Endothelial cell (in vitro differentiated cells): ENCODE results near the gene ADM. TPM values are rescaled to one million over a fixed set of nuclear protein-coding genes. Genes with fewer than 3 reads are reported as not detected.

Experiments used
- DNase-seq: peaks from one replicate; pipeline ENCODE4 v3.0.0; 2021; ENCODE audit warnings: low spot score
- H3K27ac Mint-ChIP-seq: one replicate; pipeline ENCODE4 v1.8.0; 2021; ENCODE audit warnings: mixed read lengths, inconsistent platforms; ENCODE audit not compliant: unreplicated experiment
- H3K27me3 Mint-ChIP-seq: one replicate; pipeline ENCODE4 v1.8.0; 2021; ENCODE audit warnings: mild to moderate bottlenecking, moderate library complexity, mixed read lengths, inconsistent platforms; ENCODE audit not compliant: unreplicated experiment
- H3K36me3 Mint-ChIP-seq: one replicate; pipeline ENCODE4 v1.8.0; 2021; ENCODE audit warnings: mild to moderate bottlenecking, low read depth, mixed read lengths, inconsistent platforms; ENCODE audit not compliant: unreplicated experiment
- H3K4me1 Mint-ChIP-seq: one replicate; pipeline ENCODE4 v1.8.0; 2021; ENCODE audit warnings: mild to moderate bottlenecking, mixed read lengths, inconsistent platforms; ENCODE audit not compliant: unreplicated experiment
- H3K4me3 Mint-ChIP-seq: one replicate; pipeline ENCODE4 v1.8.0; 2021; ENCODE audit warnings: mild to moderate bottlenecking, mixed read lengths, inconsistent platforms; ENCODE audit not compliant: unreplicated experiment
- H3K9me3 Mint-ChIP-seq: one replicate; pipeline ENCODE4 v1.8.0; 2021; ENCODE audit warnings: mixed read lengths, inconsistent platforms; ENCODE audit not compliant: unreplicated experiment
- total RNA-seq: library from RNA; stranded (reverse); fragmentation: NEBNext Ultra II Directional; extraction: Animal tissue kit (Norgen Biotek cat#: 25700); gene quantifications from one replicate; pipeline ENCODE4 v1.2.1, GENCODE V29; 2021; ENCODE audit not compliant: unreplicated experiment
- TF ChIP-seq, protein P1 (sequence below): fragments of 200-600 bp; sonication (generic); IDR thresholded peaks from one replicate; pipeline ENCODE4 v1.5.0; 2021; ENCODE audit warnings: antibody characterized with exemption; ENCODE audit not compliant: unreplicated experiment

Gene ADM
- total RNA-seq, 1 donor from 2014 or later, result 78.3 TPM

DNA sequence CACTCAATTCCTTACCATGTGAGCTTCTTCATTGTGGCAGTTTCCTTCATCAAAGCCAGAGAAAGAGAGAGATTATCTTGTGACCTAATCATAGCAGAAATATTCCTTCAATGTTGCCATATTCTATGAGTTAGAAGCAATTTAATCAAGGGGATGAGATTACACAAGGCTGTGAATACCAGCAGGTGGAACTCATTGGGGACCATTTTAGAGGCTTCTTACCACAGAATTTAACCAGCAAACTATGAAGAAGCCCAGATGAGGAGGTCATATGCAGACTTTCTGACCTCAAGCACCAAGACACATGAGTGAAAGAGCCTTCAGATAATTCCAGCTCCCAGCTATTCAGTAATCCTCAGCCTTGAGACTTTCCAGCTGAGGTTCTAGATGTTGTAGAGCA, 51.3 kb downstream of the ADM start:
- H3K36me3 Mint-ChIP-seq, result peaks cover 6% of the 10 kb centered on the region
- H3K27ac Mint-ChIP-seq, result no peak overlapping the region
- no peaks in the 10 kb centered on the region for H3K9me3 Mint-ChIP-seq
- no peak overlapping the region for H3K4me3 Mint-ChIP-seq
- no peak for DNase-seq
- TF ChIP-seq, protein P1, sequence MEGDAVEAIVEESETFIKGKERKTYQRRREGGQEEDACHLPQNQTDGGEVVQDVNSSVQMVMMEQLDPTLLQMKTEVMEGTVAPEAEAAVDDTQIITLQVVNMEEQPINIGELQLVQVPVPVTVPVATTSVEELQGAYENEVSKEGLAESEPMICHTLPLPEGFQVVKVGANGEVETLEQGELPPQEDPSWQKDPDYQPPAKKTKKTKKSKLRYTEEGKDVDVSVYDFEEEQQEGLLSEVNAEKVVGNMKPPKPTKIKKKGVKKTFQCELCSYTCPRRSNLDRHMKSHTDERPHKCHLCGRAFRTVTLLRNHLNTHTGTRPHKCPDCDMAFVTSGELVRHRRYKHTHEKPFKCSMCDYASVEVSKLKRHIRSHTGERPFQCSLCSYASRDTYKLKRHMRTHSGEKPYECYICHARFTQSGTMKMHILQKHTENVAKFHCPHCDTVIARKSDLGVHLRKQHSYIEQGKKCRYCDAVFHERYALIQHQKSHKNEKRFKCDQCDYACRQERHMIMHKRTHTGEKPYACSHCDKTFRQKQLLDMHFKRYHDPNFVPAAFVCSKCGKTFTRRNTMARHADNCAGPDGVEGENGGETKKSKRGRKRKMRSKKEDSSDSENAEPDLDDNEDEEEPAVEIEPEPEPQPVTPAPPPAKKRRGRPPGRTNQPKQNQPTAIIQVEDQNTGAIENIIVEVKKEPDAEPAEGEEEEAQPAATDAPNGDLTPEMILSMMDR, result no peak
- no peaks in the 10 kb centered on the region for H3K27me3 Mint-ChIP-seq
- peaks cover 27% of the 10 kb centered on the region for H3K4me1 Mint-ChIP-seq

Other genes starting within 250 kb of the ADM start
- gene SBF2, start 10.9 kb upstream of the ADM start, total RNA-seq, result 40.8 TPM
- gene AMPD3, start 150.2 kb downstream of the ADM start, total RNA-seq, result 23.2 TPM
- 32.8 TPM for gene RNF141, start 236.1 kb downstream of the ADM start, total RNA-seq